ENCODE data around the gene SDR9C7.

DNA sequence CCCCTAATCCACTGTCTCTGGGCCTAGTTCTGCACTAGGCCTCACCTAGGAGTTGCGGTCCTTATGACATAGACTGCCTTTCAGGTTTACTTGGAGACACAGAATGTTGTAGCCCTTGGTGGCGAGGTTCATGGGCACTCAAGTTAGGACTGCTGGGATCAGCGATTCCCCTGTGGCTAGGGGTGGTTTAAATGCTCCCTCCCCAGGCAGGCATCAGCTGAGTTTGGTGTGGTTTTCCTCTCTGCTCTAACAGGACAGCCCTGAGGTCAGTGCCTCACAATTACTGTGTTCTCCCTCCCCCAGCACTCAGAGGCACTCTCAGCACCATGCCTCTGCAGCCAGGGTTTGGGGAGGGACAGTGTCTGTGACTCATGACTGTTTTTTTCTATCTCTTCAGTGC, 45.4 kb upstream of the SDR9C7 start:
- no peak for TF ChIP-seq CTCF (IDR thresholded peaks at IDR 0.05)
- no peak for TF ChIP-seq POLR2A (IDR thresholded peaks at IDR 0.05)
